NCI-H2029 treated with DMSO at 0.1 percent for 48 hours (cell line): Measurements from ENCODE around the gene CSGALNACT2.

Experiments used
- DNase-seq: peaks from one replicate; lab custom pipeline; 2025; lab: John Stamatoyannopoulos, UW

Gene CSGALNACT2

GRCh38 chr10:43113201-43114087 is 24.8 kb upstream of the CSGALNACT2 start:
- DNase-seq, result no peak

- DNase-seq, result no peak
Measured at GRCh38 chr10:43114088-43114742, 24.0 kb upstream of the CSGALNACT2 start.

GRCh38 chr10:43114743-43115611 is 23.3 kb upstream of the CSGALNACT2 start:
- no peak for DNase-seq

DNA sequence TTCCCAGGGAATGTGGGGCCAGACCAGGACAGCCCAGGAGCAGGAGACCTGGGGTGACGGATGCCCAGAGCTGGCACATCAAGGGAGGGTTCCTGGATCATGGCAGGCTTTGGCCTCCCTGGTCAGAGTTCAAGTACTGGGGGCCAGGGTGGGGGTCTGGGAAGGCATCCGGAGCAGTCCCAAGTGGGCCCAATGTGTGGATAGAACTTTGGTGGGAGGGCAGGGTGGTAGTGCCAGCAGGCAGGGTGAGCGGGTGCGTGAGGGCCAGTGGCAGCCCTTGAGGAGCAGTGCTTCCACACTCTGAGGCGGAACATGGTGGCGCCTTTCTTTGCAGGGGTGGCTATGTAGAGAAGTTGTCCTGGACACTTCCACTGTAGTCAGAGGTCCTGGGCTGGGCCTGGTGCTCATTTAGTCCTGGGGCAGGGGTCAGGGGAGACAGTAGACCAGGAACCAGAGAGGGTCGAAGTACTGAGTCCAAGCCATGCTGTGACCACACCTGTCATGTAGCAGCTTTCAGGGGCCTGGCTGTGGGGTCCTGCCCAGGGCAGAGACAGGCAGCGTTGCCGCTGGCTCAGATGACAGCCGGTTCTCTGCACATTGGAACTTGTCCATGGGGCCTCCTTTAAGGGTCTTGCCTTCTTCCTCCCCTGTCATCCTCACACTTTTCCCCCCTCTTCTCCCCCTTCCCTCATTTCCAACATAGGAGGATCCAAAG is 22.2 kb upstream of the CSGALNACT2 start:
- no peak for DNase-seq

GRCh38 chr10:43116596-43116995 is 21.6 kb upstream of the CSGALNACT2 start:
- no peak for DNase-seq

GRCh38 chr10:43117031-43117776 is 21.0 kb upstream of the CSGALNACT2 start:
- DNase-seq, result no peak

DNA sequence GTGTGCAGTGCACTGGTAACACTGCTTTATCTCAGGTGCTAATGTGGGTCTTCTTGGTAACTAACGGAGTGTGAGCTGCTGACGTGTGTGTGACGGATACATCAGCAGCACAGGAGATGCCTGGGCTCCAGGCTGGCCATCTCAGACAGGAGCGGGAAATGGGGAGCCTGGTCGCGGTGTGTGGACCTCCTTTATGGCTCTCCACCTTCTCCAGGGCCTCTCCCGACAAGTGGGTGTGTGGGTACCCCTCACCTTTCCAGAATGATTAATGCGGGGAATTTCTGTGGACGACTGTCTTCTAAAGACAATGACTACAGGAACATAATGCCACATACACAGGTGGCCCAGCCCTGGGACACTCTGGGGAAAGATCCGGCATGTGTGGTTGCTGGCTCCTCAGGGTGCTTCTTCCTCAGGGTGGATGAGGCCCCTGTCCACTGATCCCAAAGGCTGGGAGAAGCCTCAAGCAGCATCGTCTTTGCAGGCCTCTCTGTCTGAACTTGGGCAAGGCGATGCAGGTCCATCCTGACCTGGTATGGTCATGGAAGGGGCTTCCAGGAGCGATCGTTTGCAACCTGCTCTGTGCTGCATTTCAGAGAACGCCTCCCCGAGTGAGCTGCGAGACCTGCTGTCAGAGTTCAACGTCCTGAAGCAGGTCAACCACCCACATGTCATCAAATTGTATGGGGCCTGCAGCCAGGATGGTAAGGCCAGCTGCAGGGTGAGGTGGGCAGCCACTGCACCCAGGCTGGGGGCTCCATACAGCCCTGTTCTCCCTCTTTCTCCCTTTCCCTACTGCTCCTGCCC is 20.3 kb upstream of the CSGALNACT2 start:
- DNase-seq, result no peak

DNA sequence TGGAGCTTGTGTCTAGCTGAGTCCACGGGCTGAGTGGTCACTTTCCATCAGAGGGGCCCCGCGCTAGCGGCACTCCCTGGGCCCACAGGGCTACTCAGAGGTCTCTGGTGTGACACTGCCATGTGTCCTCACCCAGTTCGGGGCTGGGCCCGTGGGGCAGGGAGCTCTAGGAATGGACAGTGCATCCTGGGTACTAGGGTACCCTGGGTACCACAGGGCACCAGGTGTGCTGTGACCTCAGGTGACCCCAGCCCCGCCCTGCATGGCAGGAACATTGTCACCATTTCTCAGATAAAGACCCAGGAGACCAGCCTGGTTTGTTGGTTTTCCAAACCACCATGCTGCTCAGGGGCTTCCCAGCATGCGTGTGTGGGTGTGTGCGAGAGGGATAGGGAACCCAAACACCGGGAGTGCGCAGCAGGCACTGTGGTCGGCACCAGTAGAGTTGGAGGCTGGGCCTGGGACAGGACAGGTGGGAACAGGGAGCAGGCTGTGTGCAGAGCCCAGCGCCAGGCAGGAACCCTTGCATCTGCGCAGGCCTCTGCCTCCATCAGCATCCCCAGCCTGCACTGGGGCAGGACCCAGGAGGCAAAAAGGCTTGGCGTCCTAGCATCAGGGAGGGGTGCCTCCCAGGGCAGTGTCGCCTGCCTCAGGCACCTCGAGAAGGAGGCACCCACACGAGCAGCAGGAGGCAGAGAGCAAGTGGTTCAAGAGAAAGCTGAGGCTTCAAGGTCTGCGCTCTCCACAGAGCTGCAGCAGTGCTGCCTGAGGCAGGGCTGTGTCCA is 19.4 kb upstream of the CSGALNACT2 start:
- no peak for DNase-seq

DNA sequence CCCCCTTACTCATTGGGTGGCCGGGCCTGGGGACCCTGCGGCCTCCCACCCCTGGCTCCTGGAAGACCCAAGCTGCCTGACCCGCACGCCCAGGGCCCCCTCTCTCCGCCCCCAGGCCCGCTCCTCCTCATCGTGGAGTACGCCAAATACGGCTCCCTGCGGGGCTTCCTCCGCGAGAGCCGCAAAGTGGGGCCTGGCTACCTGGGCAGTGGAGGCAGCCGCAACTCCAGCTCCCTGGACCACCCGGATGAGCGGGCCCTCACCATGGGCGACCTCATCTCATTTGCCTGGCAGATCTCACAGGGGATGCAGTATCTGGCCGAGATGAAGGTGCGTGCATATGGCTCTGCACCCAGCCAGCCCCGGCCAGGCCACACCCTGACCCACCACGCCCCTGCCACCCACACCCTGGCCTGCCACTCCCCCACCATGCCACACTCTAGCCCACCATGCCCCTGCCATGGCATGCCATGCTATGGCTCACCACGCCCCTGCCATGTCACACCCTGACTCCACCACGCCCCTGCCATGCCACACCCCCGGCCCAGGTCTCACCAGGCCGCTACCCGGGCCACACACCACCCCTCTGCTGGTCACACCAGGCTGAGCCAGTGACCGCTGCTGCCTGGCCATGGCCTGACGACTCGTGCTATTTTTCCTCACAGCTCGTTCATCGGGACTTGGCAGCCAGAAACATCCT is 18.7 kb upstream of the CSGALNACT2 start:
- DNase-seq, result no peak

GRCh38 chr10:43120116-43120928 is 17.9 kb upstream of the CSGALNACT2 start:
- no peak for DNase-seq

DNA sequence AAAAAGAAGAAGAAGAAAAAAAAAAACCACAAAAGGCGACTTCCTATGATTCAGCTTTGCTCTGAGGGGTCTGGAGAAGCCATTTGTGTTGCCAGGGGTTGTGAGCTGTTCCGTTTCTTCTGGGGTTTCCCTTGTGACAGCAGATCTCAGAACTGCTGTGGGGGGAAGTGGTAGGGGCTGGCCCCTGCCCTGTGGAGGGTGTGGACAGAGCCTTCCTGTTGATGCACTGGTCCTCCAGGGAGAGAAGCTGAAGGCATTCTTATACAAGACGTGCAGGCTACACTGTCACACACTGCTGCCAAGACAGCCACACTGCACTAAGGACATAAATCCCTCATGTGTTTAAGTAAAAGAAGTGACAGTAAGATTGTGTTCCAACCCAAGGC is 17.3 kb upstream of the CSGALNACT2 start:
- no peak for DNase-seq

DNA sequence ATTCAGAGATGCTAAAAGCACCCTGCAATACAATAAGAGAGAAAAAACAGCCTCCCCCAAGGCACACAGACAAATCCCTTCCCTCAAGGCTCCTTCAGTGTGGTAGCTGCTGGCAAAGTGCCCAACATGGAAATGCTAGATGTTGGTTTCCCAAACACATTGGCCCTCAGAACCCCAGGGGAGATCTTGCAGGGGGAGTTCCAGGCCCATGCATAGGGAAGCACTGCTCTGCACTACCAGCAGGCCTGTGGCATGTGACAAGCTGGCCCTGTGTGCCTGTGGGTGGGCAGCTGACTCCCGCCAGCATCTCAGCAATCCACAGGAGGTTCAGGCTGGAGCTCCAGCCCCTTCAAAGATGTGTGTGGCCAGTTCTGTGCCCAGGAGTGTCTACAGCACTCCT is 16.8 kb upstream of the CSGALNACT2 start:
- DNase-seq, result no peak

DNA sequence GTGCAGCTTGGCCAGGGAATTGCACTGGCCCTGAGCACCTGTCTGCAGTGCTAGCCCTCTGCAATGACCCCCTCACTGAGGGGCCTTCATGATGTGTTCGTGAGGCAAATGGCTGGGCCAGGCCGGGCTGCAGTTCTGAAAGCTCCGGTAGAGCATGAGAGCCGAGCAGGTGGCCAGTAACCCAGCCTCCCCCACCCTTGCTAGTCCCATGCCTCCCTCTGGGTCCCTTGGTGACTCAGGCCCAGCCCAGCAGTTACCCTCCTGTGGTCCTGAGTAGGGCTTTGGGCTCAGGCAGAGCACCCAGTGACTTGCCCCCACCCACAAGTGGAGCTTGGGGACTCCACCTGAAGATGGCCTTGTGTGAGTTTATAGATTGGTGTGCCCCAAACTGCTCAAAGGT is 16.1 kb upstream of the CSGALNACT2 start:
- DNase-seq, result no peak

DNA sequence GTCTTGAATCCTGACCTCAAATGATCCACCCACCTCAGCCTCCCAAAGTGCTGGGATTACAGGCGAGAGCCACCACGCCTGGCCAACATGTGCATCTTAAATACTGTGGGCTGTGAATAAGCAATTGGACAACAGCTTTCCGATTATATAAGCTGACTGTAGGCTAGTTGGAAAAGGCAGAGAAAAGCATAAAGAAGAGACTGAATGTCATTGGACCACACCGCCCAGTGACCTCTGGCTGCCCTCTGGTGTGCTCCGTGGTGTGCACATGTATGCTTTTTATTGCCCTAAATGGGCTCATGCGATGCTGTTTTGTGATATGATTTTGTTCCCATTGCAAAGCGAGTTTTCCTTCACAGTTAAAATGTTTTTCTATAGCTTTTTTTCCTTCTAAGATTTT is 15.4 kb upstream of the CSGALNACT2 start:
- no peak for DNase-seq

DNA sequence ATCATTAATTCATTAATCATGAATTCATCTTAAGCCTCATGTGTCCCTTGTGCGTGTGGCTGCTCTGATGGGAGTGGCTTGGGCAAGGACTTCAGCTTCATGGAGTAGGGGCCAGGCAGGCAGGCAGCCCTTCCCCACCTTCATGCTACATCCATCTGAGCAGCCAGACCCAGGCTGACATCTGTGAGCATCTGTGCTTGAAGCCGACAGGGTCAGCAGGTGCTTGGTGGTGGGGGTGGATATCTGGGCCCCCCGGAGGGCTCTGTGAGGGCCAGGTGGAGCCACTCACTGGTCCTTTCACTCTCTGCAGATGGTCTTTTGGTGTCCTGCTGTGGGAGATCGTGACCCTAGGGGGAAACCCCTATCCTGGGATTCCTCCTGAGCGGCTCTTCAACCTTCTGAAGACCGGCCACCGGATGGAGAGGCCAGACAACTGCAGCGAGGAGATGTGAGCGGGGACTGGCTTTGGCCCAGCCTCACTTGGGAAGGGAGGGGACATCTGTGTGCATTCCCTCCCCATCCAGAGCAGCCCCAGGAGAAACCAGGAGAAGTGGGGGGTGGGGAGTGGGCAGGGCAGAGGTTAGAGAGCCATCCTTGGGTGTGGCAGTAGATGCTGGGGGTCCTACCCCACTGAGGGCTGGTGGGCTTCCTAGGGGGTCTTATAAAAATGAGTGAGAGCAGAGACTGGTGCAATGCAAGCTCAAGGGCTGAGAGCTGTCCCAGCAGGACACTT is 14.7 kb upstream of the CSGALNACT2 start:
- DNase-seq, result no peak

GRCh38 chr10:43124094-43124521 is 14.1 kb upstream of the CSGALNACT2 start:
- no peak for DNase-seq

DNA sequence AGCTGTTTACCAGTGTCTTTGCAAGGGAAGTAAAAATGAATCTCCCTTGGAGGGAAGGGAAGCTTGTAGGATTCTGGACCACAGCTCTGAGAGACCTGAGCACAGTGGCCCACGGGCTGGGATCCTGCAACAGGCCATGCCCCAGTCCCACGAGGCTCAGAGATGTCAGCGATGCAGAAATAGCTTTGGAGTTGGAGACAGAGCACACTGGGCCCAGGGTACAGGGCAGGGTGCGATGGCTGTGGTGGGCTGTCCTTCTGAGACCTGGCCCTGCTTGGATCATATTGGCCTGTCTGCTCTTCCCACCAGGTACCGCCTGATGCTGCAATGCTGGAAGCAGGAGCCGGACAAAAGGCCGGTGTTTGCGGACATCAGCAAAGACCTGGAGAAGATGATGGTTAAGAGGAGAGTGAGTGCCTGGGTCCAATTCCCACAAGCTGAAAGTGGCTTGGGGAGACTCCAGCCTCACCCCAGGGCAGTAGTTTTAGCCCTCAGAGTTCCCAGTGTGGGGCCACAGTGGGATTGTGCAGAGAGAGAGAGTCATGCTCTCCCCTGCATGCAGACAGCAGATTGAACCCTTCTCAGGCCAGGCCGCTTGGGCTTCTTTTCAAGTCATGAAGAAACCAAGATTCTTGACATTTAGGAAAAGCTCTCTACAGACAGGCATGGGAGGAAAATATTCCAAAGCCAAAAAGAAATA is 13.5 kb upstream of the CSGALNACT2 start:
- DNase-seq, result no peak
